Panc1 (cell line): ENCODE measurements around the gene C3orf33. TPM values are rescaled to one million over a fixed set of nuclear protein-coding genes. Genes with fewer than 3 reads are reported as not detected.
A peak's percentile ranks its signal among the peaks of the same experiment; 100 is the strongest.

Experiments used
- ATAC-seq: fragments of 200-7000 bp; cut with Tn5 transposase; 2 replicates; pipeline ENCODE4 v1.9.1; 2020; ENCODE audit warnings: mild to moderate bottlenecking, moderate library complexity
- BruUV-seq: library from RNA; stranded (reverse); fragments of 400-500 nt; replicated peaks from 2 replicates; lab custom pipeline; 2021; lab: Mats Ljungman, UMichigan
- CTCF ChIA-PET: fragments of 300-600 bp; sonication (Branson Sonifier 250); formaldehyde crosslinking; loops from one replicate; lab custom pipeline; 2022; ENCODE audit warnings: antibody characterized with exemption; lab: Charles Lee
- POLR2A ChIA-PET: fragments of 300-600 bp; sonication (Branson Sonifier 250); formaldehyde crosslinking; loops from one replicate; lab custom pipeline; 2022; ENCODE audit warnings: antibody characterized with exemption; lab: Charles Lee
- DNase-seq: peaks from one replicate; pipeline ENCODE4 v3.0.0-alpha.2; 2010; ENCODE audit warnings: low read depth, low spot score
- H3K27ac ChIP-seq: 2 replicates; pipeline ENCODE4 v1.5.1; 2011; ENCODE audit warnings: mild to moderate bottlenecking, low read length, inconsistent platforms
- H3K27me3 ChIP-seq: fragments of 200-500 bp; sonication (Bioruptor generic); 2 replicates; pipeline ENCODE4 v1.6.0; 2014; ENCODE audit warnings: low read length, inconsistent platforms; ENCODE audit not compliant: control insufficient read depth, insufficient read depth
- H3K36me3 ChIP-seq: fragments of 200-500 bp; sonication (Bioruptor generic); 2 replicates; pipeline ENCODE4 v1.5.1; 2014; ENCODE audit warnings: inconsistent platforms, mild to moderate bottlenecking, low read length, moderate library complexity; ENCODE audit not compliant: control insufficient read depth, insufficient read depth
- H3K4me1 ChIP-seq: 2 replicates; pipeline ENCODE4 v1.5.1; 2011; ENCODE audit warnings: inconsistent platforms, mild to moderate bottlenecking, low read length, moderate library complexity; ENCODE audit not compliant: control insufficient read depth, insufficient read depth
- H3K4me3 ChIP-seq, 2 experiments: 2 replicates each; pipeline ENCODE4 v1.5.1; 2011 to 2012; ENCODE audit warnings: low read depth in 2 of 2, low read length in 2 of 2, mild to moderate bottlenecking in 2 of 2, inconsistent platforms in 1 of 2, moderate library complexity in 1 of 2
- H3K9me3 ChIP-seq: fragments of 200-500 bp; sonication (Bioruptor generic); 2 replicates; pipeline ENCODE4 v1.5.1; 2014; ENCODE audit warnings: low read depth, mild to moderate bottlenecking, inconsistent platforms, low read length, moderate library complexity; ENCODE audit not compliant: control insufficient read depth, insufficient read depth
- POLR2AphosphoS5 ChIP-seq: IDR thresholded peaks from 2 replicates; pipeline ENCODE4 v1.6.1; 2012; ENCODE audit warnings: mild to moderate bottlenecking, low read depth, low read length, moderate library complexity
- SIN3A ChIP-seq: IDR thresholded peaks from 2 replicates; pipeline ENCODE4 v1.6.1; 2012; ENCODE audit warnings: low read depth, mild to moderate bottlenecking, low read length, moderate library complexity, borderline replicate concordance; ENCODE audit not compliant: insufficient read depth
- TCF7L2 ChIP-seq: IDR thresholded peaks from 2 replicates; pipeline ENCODE4 v1.6.1; 2011; ENCODE audit warnings: mild to moderate bottlenecking, low read depth, low read length, inconsistent platforms
- in situ Hi-C: cut with HindIII; loops from 2 replicates; pipeline ENCODE4 v1.10.0; 2016; ENCODE audit warnings: low sequenced_read_pairs, low pct_unique_long_range_greater_than_20kb
- intact Hi-C: fragments of 100-400 bp; cut with micrococcal nuclease; formaldehyde crosslinking; loops from one replicate; pipeline ENCODE4 v1.10.0; 2022; ENCODE audit not compliant: unreplicated experiment
- total RNA-seq: library from RNA; stranded (reverse); gene quantifications from one replicate; pipeline ENCODE4 v1.2.1, GENCODE V29; 2021; ENCODE audit not compliant: unreplicated experiment
- TF ChIP-seq, protein P1 (sequence below), 2 experiments: IDR thresholded peaks; 2 replicates each; pipeline ENCODE4 v1.6.1; 2011 to 2012; ENCODE audit warnings: low read depth in 2 of 2, control low read depth in 1 of 2, low read length in 1 of 2, mild to moderate bottlenecking in 1 of 2, moderate library complexity in 1 of 2; ENCODE audit not compliant: insufficient read depth in 1 of 2
- TF ChIP-seq, protein P2 (sequence below): fragments of 450-650 bp; IDR thresholded peaks from 2 replicates; pipeline ENCODE4 v1.5.1; 2017; ENCODE audit warnings: mild to moderate bottlenecking

Gene C3orf33
- total RNA-seq, 1 experiment from 2014 or later: 3.2 TPM

DNA sequence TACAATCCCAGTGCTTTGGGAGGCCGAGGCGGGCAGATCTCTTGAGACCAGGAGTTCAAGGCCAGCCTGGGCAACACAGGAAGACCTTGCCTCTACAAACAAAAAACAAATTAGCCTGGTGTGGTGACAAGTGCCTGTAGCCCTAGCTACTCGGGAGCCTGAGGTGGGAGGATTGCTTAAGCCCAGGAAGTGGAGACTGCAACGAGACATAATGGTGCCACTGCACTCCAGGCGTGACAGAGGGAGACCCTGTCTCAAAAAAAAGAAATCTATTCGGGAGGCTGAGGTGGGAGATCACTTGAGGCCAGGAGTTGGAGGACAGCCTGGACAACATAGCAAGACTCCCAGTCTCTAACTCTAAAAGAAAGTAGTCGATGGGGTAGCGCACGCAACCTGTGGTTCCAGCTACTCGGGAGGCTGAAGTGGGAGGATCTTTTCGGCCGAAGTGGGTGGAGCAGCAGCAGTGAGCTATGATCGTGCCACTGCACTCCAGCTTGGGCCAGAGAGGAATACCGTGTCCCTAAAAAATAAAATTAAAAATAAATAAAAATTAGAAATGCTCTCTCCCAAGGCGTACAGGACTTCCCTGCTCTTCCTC lies 775 bp downstream of the C3orf33 start:
- ChIA-PET POLR2A (interaction anchor here (0.6 kb wide), 3 partner anchors 69 to 1342 kb away, joined by 3 to 4 read pairs (median 3); no protein-coding TSS in a partner anchor), CTCF (interaction anchor here (0.6 to 1.8 kb wide), 14 partner anchors 11 to 167 kb away, joined by 3 to 12 read pairs (median 5); partner anchors contain the start of genes GMPS and SLC33A1)
- Histone ChIP-seq H3K4me3 (peak overlapping the region; percentile 67 to 86), H3K36me3 (no peaks in the 10 kb centered on the region), H3K9me3 (no peaks in the 10 kb centered on the region), H3K4me1 (no peaks in the 10 kb centered on the region), H3K27me3 (no peaks in the 10 kb centered on the region; the same call in 1 of the 2 replicates), H3K27ac (peak overlapping the region; percentile 76)
- no TSS peak for BruUV-seq
- ATAC-seq: peak; percentile 84
- intact Hi-C loops: loop anchor here (5.0 to 10.0 kb wide), 2 partner anchors 47 to 149 kb away; partner anchors contain the start of gene SLC33A1
- in situ Hi-C loops: no loop called here
- no peak for DNase-seq
- TF ChIP-seq SIN3A: no peak
- TF ChIP-seq POLR2AphosphoS5: no peak
- no peak for TF ChIP-seq TCF7L2
- TF ChIP-seq, protein P1, sequence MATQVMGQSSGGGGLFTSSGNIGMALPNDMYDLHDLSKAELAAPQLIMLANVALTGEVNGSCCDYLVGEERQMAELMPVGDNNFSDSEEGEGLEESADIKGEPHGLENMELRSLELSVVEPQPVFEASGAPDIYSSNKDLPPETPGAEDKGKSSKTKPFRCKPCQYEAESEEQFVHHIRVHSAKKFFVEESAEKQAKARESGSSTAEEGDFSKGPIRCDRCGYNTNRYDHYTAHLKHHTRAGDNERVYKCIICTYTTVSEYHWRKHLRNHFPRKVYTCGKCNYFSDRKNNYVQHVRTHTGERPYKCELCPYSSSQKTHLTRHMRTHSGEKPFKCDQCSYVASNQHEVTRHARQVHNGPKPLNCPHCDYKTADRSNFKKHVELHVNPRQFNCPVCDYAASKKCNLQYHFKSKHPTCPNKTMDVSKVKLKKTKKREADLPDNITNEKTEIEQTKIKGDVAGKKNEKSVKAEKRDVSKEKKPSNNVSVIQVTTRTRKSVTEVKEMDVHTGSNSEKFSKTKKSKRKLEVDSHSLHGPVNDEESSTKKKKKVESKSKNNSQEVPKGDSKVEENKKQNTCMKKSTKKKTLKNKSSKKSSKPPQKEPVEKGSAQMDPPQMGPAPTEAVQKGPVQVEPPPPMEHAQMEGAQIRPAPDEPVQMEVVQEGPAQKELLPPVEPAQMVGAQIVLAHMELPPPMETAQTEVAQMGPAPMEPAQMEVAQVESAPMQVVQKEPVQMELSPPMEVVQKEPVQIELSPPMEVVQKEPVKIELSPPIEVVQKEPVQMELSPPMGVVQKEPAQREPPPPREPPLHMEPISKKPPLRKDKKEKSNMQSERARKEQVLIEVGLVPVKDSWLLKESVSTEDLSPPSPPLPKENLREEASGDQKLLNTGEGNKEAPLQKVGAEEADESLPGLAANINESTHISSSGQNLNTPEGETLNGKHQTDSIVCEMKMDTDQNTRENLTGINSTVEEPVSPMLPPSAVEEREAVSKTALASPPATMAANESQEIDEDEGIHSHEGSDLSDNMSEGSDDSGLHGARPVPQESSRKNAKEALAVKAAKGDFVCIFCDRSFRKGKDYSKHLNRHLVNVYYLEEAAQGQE (IDR thresholded peaks at IDR 0.05; ENCODE audit: insufficient read depth in 1 of 2, low read depth in 2 of 2, low read length in 1 of 2): no peak
- TF ChIP-seq, protein P2, sequence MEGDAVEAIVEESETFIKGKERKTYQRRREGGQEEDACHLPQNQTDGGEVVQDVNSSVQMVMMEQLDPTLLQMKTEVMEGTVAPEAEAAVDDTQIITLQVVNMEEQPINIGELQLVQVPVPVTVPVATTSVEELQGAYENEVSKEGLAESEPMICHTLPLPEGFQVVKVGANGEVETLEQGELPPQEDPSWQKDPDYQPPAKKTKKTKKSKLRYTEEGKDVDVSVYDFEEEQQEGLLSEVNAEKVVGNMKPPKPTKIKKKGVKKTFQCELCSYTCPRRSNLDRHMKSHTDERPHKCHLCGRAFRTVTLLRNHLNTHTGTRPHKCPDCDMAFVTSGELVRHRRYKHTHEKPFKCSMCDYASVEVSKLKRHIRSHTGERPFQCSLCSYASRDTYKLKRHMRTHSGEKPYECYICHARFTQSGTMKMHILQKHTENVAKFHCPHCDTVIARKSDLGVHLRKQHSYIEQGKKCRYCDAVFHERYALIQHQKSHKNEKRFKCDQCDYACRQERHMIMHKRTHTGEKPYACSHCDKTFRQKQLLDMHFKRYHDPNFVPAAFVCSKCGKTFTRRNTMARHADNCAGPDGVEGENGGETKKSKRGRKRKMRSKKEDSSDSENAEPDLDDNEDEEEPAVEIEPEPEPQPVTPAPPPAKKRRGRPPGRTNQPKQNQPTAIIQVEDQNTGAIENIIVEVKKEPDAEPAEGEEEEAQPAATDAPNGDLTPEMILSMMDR: no peak

DNA sequence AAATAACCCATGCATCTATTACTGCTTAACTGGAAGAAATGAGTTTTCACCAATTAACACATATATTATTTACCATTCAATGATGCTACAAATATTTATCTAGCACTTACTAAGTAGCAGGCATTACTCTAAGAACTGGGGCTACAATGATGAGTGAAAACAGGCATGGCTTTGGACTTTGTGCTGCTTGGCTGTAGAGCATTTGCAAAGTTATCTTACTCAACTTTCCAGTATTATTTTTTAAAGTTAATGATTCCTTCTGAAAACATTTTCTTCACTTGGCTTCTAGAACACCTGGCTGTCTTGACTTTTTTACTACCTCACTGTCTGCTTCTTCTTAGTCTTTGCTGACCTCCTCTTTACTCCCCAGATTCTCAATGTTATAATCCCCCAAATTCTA lies 1.8 kb downstream of the C3orf33 start:
- in situ Hi-C loops: no loop called here
- BruUV-seq: no TSS peak
- ChIA-PET CTCF (no interaction called here), POLR2A (no interaction called here)
- Histone ChIP-seq H3K9me3 (no peaks in the 10 kb centered on the region), H3K36me3 (no peaks in the 10 kb centered on the region), H3K4me1 (no peaks in the 10 kb centered on the region), H3K27ac (no peak overlapping the region), H3K27me3 (no peaks in the 10 kb centered on the region; the same call in 1 of the 2 replicates), H3K4me3 (no peak overlapping the region)
- intact Hi-C loops: loop anchor here (10.0 kb wide), 1 partner anchor 150 kb away; no protein-coding TSS in a partner anchor
- ATAC-seq (no peak), DNase-seq (no peak)
- TF ChIP-seq TCF7L2 (no peak), POLR2AphosphoS5 (no peak), SIN3A (no peak)
- TF ChIP-seq, protein P1 (IDR thresholded peaks at IDR 0.05; ENCODE audit: insufficient read depth in 1 of 2, low read depth in 2 of 2, low read length in 1 of 2): no peak
- TF ChIP-seq, protein P2: no peak
